OCI-LY3 (cell line): ENCODE results near the gene RNGTT.

Experiments
- H2AFZ ChIP-seq: fragments of 200-600, 300-600 bp; shearing (Covaris generic); 2 replicates; pipeline ENCODE4 v1.6.0; 2014; ENCODE audit warnings: antibody characterized with exemption, low read depth, low read length
- H3K27ac ChIP-seq: fragments of 200-600, 300-600 bp; sonication (generic); 2 replicates; pipeline ENCODE4 v1.5.1; 2014; ENCODE audit warnings: mild to moderate bottlenecking, low read length, moderate library complexity, mixed read lengths
- H3K27me3 ChIP-seq: fragments of 200-600, 300-600 bp; sonication (generic); 2 replicates; pipeline ENCODE4 v1.6.1; 2014; ENCODE audit warnings: low read depth, low read length, mixed read lengths
- H3K36me3 ChIP-seq: fragments of 200-600, 300-600 bp; sonication (generic); replicated peaks from 2 replicates; pipeline ENCODE3; 2014; ENCODE audit warnings: low read depth, low read length, mixed read lengths
- H3K4me1 ChIP-seq: fragments of 300-600, 200-600 bp; sonication (generic); 2 replicates; pipeline ENCODE4 v1.6.1; 2014; ENCODE audit warnings: low read length, mixed read lengths
- H3K4me2 ChIP-seq: fragments of 200-600, 300-600 bp; sonication (generic); 2 replicates; pipeline ENCODE4 v1.6.1; 2014; ENCODE audit warnings: low read length, mixed read lengths
- H3K4me3 ChIP-seq: fragments of 300-600, 200-600 bp; sonication (generic); 2 replicates; pipeline ENCODE4 v1.5.1; 2014; ENCODE audit warnings: antibody characterized with exemption, mild to moderate bottlenecking, low read length, moderate library complexity
- H3K79me2 ChIP-seq: fragments of 300-600, 200-600 bp; shearing (Covaris generic); 2 replicates; pipeline ENCODE4 v1.6.1; 2014; ENCODE audit warnings: mild to moderate bottlenecking, low read length, mixed read lengths
- H3K9ac ChIP-seq: fragments of 300-600, 200-600 bp; shearing (Covaris generic); 2 replicates; pipeline ENCODE4 v1.6.0; 2014; ENCODE audit warnings: mild to moderate bottlenecking, low read length, moderate library complexity
- H3K9me3 ChIP-seq: fragments of 200-600, 300-600 bp; shearing (Covaris generic); 2 replicates; pipeline ENCODE4 v1.6.1; 2014; ENCODE audit warnings: low read length, mixed read lengths; ENCODE audit not compliant: insufficient read depth
- H4K20me1 ChIP-seq: fragments of 200-600, 300-600 bp; sonication (generic); 2 replicates; pipeline ENCODE4 v1.6.1; 2016; ENCODE audit warnings: low read length, mixed read lengths; ENCODE audit not compliant: insufficient read depth
- EZH2phosphoT487 ChIP-seq: fragments of 200-600 bp; shearing (Covaris generic); IDR thresholded peaks from 2 replicates; pipeline ENCODE4 v1.6.1; 2018; ENCODE audit warnings: antibody characterized with exemption, mixed run types, low read depth
- TF ChIP-seq, protein P1 (sequence below): fragments of 200-600, 300-600 bp; sonication (generic); IDR thresholded peaks from 2 replicates; pipeline ENCODE4 v1.5.1; 2014; ENCODE audit warnings: antibody characterized with exemption, low read length, low read depth

Gene RNGTT

DNA sequence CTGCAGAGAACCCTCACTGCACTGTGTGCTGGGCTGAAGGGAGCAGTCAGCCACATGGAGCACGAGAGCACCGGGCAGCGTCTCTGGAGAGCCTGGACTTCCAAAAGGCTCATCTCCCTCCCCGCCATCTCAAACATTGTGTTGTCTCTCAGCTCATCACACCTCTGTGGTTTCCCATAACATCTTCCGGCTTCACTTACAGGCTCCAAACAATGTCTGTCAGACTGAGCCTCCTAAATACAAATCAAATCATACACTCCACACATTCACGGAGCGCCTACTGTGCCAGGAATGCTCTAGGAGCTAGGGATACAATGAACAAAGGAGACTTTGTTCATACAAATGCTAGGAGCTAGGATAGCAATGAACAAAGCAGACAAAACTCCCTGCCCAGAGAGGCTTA, 398.0 kb downstream of the RNGTT start:
- Histone ChIP-seq H3K9me3 (no peaks in the 10 kb centered on the region), H4K20me1 (no peaks in the 10 kb centered on the region), H3K4me3 (no peak overlapping the region), H3K9ac (no peak overlapping the region), H3K4me2 (no peak overlapping the region), H3K36me3 (no peaks in the 10 kb centered on the region), H3K4me1 (no peaks in the 10 kb centered on the region), H2AFZ (no peak overlapping the region), H3K27ac (no peak overlapping the region), H3K79me2 (no peaks in the 10 kb centered on the region), H3K27me3 (no peaks in the 10 kb centered on the region)
- no peak for TF ChIP-seq EZH2phosphoT487
- TF ChIP-seq, protein P1, sequence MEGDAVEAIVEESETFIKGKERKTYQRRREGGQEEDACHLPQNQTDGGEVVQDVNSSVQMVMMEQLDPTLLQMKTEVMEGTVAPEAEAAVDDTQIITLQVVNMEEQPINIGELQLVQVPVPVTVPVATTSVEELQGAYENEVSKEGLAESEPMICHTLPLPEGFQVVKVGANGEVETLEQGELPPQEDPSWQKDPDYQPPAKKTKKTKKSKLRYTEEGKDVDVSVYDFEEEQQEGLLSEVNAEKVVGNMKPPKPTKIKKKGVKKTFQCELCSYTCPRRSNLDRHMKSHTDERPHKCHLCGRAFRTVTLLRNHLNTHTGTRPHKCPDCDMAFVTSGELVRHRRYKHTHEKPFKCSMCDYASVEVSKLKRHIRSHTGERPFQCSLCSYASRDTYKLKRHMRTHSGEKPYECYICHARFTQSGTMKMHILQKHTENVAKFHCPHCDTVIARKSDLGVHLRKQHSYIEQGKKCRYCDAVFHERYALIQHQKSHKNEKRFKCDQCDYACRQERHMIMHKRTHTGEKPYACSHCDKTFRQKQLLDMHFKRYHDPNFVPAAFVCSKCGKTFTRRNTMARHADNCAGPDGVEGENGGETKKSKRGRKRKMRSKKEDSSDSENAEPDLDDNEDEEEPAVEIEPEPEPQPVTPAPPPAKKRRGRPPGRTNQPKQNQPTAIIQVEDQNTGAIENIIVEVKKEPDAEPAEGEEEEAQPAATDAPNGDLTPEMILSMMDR = no peak

DNA sequence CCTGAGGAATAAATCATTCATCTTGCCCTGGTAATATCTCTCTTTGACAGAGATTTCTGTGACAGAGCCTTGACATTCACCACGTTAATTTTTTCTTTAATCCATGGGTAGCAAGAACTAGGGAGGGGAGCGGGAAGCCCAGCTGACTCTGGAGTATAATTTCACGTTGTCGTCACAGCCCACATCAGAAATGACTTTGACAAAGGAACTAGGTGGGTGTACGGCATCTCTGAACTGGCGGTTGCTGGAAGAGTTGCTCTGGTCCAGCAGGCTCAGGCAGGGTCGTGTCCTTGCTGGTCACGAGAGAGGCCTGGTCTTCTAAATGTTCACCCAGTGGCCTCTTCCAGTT, 400.2 kb downstream of the RNGTT start:
- Histone ChIP-seq H3K36me3 (no peaks in the 10 kb centered on the region), H3K4me2 (no peak overlapping the region), H3K4me3 (no peak overlapping the region), H3K27ac (no peak overlapping the region), H3K79me2 (no peaks in the 10 kb centered on the region), H3K27me3 (no peaks in the 10 kb centered on the region), H3K9me3 (no peaks in the 10 kb centered on the region), H3K4me1 (no peaks in the 10 kb centered on the region), H4K20me1 (no peaks in the 10 kb centered on the region), H2AFZ (no peak overlapping the region), H3K9ac (no peak overlapping the region)
- TF ChIP-seq EZH2phosphoT487 = no peak

GRCh38 chr6:88562353-88563276, 400.8 kb downstream of the RNGTT start:
- no peaks in the 10 kb centered on the region for H3K9me3 ChIP-seq
- no peak overlapping the region for H3K27ac ChIP-seq
- no peak overlapping the region for H3K9ac ChIP-seq
- no peak overlapping the region for H2AFZ ChIP-seq
- no peaks in the 10 kb centered on the region for H3K4me1 ChIP-seq
- no peak overlapping the region for H3K4me3 ChIP-seq
- no peaks in the 10 kb centered on the region for H3K27me3 ChIP-seq
- TF ChIP-seq, protein P1 = no peak
- no peak for TF ChIP-seq EZH2phosphoT487
- H3K79me2 ChIP-seq = no peaks in the 10 kb centered on the region
- no peak overlapping the region for H3K4me2 ChIP-seq
- no peaks in the 10 kb centered on the region for H4K20me1 ChIP-seq
- H3K36me3 ChIP-seq = no peaks in the 10 kb centered on the region

DNA sequence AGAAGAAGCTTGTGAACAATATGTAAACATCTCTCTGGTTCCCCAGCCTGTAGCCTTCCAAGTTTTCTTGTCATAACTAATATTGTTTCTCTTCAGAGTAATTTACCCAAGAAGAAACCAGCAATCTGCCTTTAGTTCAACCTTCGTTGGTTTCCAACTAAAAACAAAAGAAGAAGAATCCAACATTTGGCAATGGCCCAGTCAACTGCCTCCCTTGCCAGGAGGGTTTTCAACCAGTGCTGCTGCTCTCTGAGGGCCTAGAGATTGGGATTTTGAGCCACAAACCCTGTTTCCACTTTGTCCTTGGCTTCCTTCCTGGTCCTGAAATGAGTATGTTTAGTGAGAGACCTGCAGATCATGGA, 401.5 kb downstream of the RNGTT start:
- no peak overlapping the region for H2AFZ ChIP-seq
- H3K9me3 ChIP-seq = no peaks in the 10 kb centered on the region
- H3K4me2 ChIP-seq = no peak overlapping the region
- H3K36me3 ChIP-seq = no peaks in the 10 kb centered on the region
- no peak overlapping the region for H3K9ac ChIP-seq
- H3K4me1 ChIP-seq = no peaks in the 10 kb centered on the region
- H3K27ac ChIP-seq = no peak overlapping the region
- no peaks in the 10 kb centered on the region for H3K27me3 ChIP-seq
- H3K79me2 ChIP-seq = no peaks in the 10 kb centered on the region
- TF ChIP-seq, protein P1 = no peak
- no peak for TF ChIP-seq EZH2phosphoT487
- H4K20me1 ChIP-seq = no peaks in the 10 kb centered on the region
- no peak overlapping the region for H3K4me3 ChIP-seq
